Activated T-helper 17 cell treated with anti-CD3 and anti-CD28 coated beads, Interleukin-2, amount 50 U/mL, for 72 hours (primary cell): ENCODE data around the gene ATXN7L1. TPM values are rescaled to one million over a fixed set of nuclear protein-coding genes. Genes with fewer than 3 reads are reported as not detected.
A peak's percentile ranks its signal among the peaks of the same experiment; 100 is the strongest.

Experiments used
- ATAC-seq: fragments of 150-1000 bp; cut with Tn5 transposase; replicated peaks from 2 replicates; pipeline ENCODE4 v1.10.0; 2021; ENCODE audit warnings: mild to moderate bottlenecking, moderate library complexity
- H3K27ac Mint-ChIP-seq: one replicate; pipeline ENCODE4 v1.8.0; 2022; ENCODE audit warnings: mixed read lengths
- H3K27me3 Mint-ChIP-seq: one replicate; pipeline ENCODE4 v1.8.0; 2022; ENCODE audit warnings: mixed read lengths
- H3K36me3 Mint-ChIP-seq: one replicate; pipeline ENCODE4 v1.8.0; 2022; ENCODE audit warnings: low read depth, mild to moderate bottlenecking, mixed read lengths
- H3K4me1 Mint-ChIP-seq: one replicate; pipeline ENCODE4 v1.8.0; 2022; ENCODE audit warnings: mixed read lengths
- H3K4me3 Mint-ChIP-seq: one replicate; pipeline ENCODE4 v1.8.0; 2022; ENCODE audit warnings: mild to moderate bottlenecking, mixed read lengths
- H3K9me3 Mint-ChIP-seq: one replicate; pipeline ENCODE4 v1.8.0; 2022; ENCODE audit warnings: mixed read lengths
- total RNA-seq, 2 donors: library from RNA; stranded (reverse); gene quantifications; one replicate each; pipeline ENCODE4 v1.2.3, GENCODE V29; 2022

The ATXN7L1 gene
- total RNA-seq, 2 donors from 2014 or later, result 12.1 to 24.0 TPM

GRCh38 chr7:105878746-105879605, 2.6 kb upstream of the ATXN7L1 start:
- H3K4me3 Mint-ChIP-seq, result peak overlapping the region; percentile 98
- H3K27me3 Mint-ChIP-seq, result peaks cover 6% of the 10 kb centered on the region
- no peak overlapping the region for H3K27ac Mint-ChIP-seq
- peaks cover 40% of the 10 kb centered on the region for H3K4me1 Mint-ChIP-seq
- no peaks in the 10 kb centered on the region for H3K9me3 Mint-ChIP-seq
- no peaks in the 10 kb centered on the region for H3K36me3 Mint-ChIP-seq
- ATAC-seq, result no peak

GRCh38 chr7:105877736-105878135, 1.3 kb upstream of the ATXN7L1 start:
- peaks cover 6% of the 10 kb centered on the region for H3K27me3 Mint-ChIP-seq
- H3K4me1 Mint-ChIP-seq, result peaks cover 40% of the 10 kb centered on the region
- H3K9me3 Mint-ChIP-seq, result no peaks in the 10 kb centered on the region
- peak overlapping the region; percentile 61 for H3K27ac Mint-ChIP-seq
- H3K36me3 Mint-ChIP-seq, result no peaks in the 10 kb centered on the region
- H3K4me3 Mint-ChIP-seq, result peak overlapping the region; percentile 98
- ATAC-seq, result no peak

- peaks cover 6% of the 10 kb centered on the region for H3K27me3 Mint-ChIP-seq
- H3K9me3 Mint-ChIP-seq, result no peaks in the 10 kb centered on the region
- ATAC-seq, result no peak
- H3K27ac Mint-ChIP-seq, result peak overlapping the region; percentile 61
- peak overlapping the region; percentile 98 for H3K4me3 Mint-ChIP-seq
- H3K36me3 Mint-ChIP-seq, result no peaks in the 10 kb centered on the region
- peaks cover 45% of the 10 kb centered on the region for H3K4me1 Mint-ChIP-seq
Measured at GRCh38 chr7:105876964-105877601, 684 bp upstream of the ATXN7L1 start.

GRCh38 chr7:105875505-105875904, 894 bp downstream of the ATXN7L1 start:
- peaks cover 6% of the 10 kb centered on the region for H3K27me3 Mint-ChIP-seq
- peak overlapping the region; percentile 98 for H3K27ac Mint-ChIP-seq
- H3K9me3 Mint-ChIP-seq, result no peaks in the 10 kb centered on the region
- peak overlapping the region; percentile 98 for H3K4me3 Mint-ChIP-seq
- H3K4me1 Mint-ChIP-seq, result peaks cover 45% of the 10 kb centered on the region
- no peak for ATAC-seq
- H3K36me3 Mint-ChIP-seq, result no peaks in the 10 kb centered on the region

- Mint-ChIP-seq H3K36me3 (no peaks in the 10 kb centered on the region), H3K9me3 (no peaks in the 10 kb centered on the region), H3K27me3 (peaks cover 6% of the 10 kb centered on the region), H3K4me3 (peak overlapping the region; percentile 98), H3K4me1 (peaks cover 41% of the 10 kb centered on the region), H3K27ac (peak overlapping the region; percentile 98)
- ATAC-seq, result peak; percentile 69
Measured at GRCh38 chr7:105874055-105874454, 2.3 kb downstream of the ATXN7L1 start.

GRCh38 chr7:105872491-105872890, 3.9 kb downstream of the ATXN7L1 start:
- Mint-ChIP-seq H3K27ac (no peak overlapping the region), H3K4me3 (no peak overlapping the region), H3K9me3 (no peaks in the 10 kb centered on the region), H3K36me3 (no peaks in the 10 kb centered on the region), H3K4me1 (peaks cover 25% of the 10 kb centered on the region), H3K27me3 (no peaks in the 10 kb centered on the region)
- ATAC-seq, result no peak

- no peak overlapping the region for H3K27ac Mint-ChIP-seq
- no peaks in the 10 kb centered on the region for H3K27me3 Mint-ChIP-seq
- ATAC-seq, result no peak
- no peak overlapping the region for H3K4me3 Mint-ChIP-seq
- H3K4me1 Mint-ChIP-seq, result peaks cover 24% of the 10 kb centered on the region
- no peaks in the 10 kb centered on the region for H3K36me3 Mint-ChIP-seq
- no peaks in the 10 kb centered on the region for H3K9me3 Mint-ChIP-seq
Measured at GRCh38 chr7:105871142-105871541, 5.3 kb downstream of the ATXN7L1 start.

GRCh38 chr7:105866102-105866801, 10.1 kb downstream of the ATXN7L1 start:
- Mint-ChIP-seq H3K36me3 (no peaks in the 10 kb centered on the region), H3K27me3 (no peaks in the 10 kb centered on the region), H3K4me3 (no peak overlapping the region), H3K9me3 (no peaks in the 10 kb centered on the region), H3K4me1 (no peaks in the 10 kb centered on the region), H3K27ac (no peak overlapping the region)
- no peak for ATAC-seq

GRCh38 chr7:105863876-105864275, 12.5 kb downstream of the ATXN7L1 start:
- ATAC-seq, result no peak
- no peak overlapping the region for H3K4me3 Mint-ChIP-seq
- H3K27ac Mint-ChIP-seq, result no peak overlapping the region
- H3K9me3 Mint-ChIP-seq, result no peaks in the 10 kb centered on the region
- H3K36me3 Mint-ChIP-seq, result no peaks in the 10 kb centered on the region
- no peaks in the 10 kb centered on the region for H3K4me1 Mint-ChIP-seq
- no peaks in the 10 kb centered on the region for H3K27me3 Mint-ChIP-seq

- Mint-ChIP-seq H3K36me3 (no peaks in the 10 kb centered on the region), H3K9me3 (no peaks in the 10 kb centered on the region), H3K4me1 (no peaks in the 10 kb centered on the region), H3K4me3 (no peak overlapping the region), H3K27me3 (no peaks in the 10 kb centered on the region), H3K27ac (no peak overlapping the region)
- no peak for ATAC-seq
Measured at GRCh38 chr7:105862770-105863169, 13.6 kb downstream of the ATXN7L1 start.

GRCh38 chr7:105862276-105862675, 14.1 kb downstream of the ATXN7L1 start:
- peaks cover 2% of the 10 kb centered on the region for H3K4me1 Mint-ChIP-seq
- H3K27me3 Mint-ChIP-seq, result no peaks in the 10 kb centered on the region
- H3K9me3 Mint-ChIP-seq, result no peaks in the 10 kb centered on the region
- H3K36me3 Mint-ChIP-seq, result no peaks in the 10 kb centered on the region
- no peak for ATAC-seq
- H3K4me3 Mint-ChIP-seq, result no peak overlapping the region
- H3K27ac Mint-ChIP-seq, result no peak overlapping the region

- Mint-ChIP-seq H3K36me3 (no peaks in the 10 kb centered on the region), H3K4me3 (no peak overlapping the region), H3K9me3 (no peaks in the 10 kb centered on the region), H3K27me3 (no peaks in the 10 kb centered on the region), H3K27ac (no peak overlapping the region), H3K4me1 (peaks cover 7% of the 10 kb centered on the region)
- ATAC-seq, result no peak
Measured at GRCh38 chr7:105861224-105861623, 15.2 kb downstream of the ATXN7L1 start.

- Mint-ChIP-seq H3K27me3 (no peaks in the 10 kb centered on the region), H3K4me3 (no peak overlapping the region), H3K4me1 (peaks cover 7% of the 10 kb centered on the region), H3K9me3 (no peaks in the 10 kb centered on the region), H3K27ac (no peak overlapping the region), H3K36me3 (no peaks in the 10 kb centered on the region)
- no peak for ATAC-seq
Measured at GRCh38 chr7:105860793-105861192, 15.6 kb downstream of the ATXN7L1 start.

GRCh38 chr7:105857009-105857952, 19.1 kb downstream of the ATXN7L1 start:
- peak; percentile 45 for ATAC-seq
- Mint-ChIP-seq H3K27me3 (no peaks in the 10 kb centered on the region), H3K9me3 (no peaks in the 10 kb centered on the region), H3K36me3 (no peaks in the 10 kb centered on the region), H3K27ac (no peak overlapping the region), H3K4me1 (peaks cover 11% of the 10 kb centered on the region), H3K4me3 (no peak overlapping the region)
